Measurements from ENCODE around the gene MOB2. TPM values are rescaled to one million over a fixed set of nuclear protein-coding genes. Genes with fewer than 3 reads are reported as not detected.
A peak's percentile ranks its signal among the peaks of the same experiment; 100 is the strongest.

MOB2 gene
- total RNA-seq, 4 donors from 2014 or later: 34.7 to 50.4 (median 40.5) TPM

DNA sequence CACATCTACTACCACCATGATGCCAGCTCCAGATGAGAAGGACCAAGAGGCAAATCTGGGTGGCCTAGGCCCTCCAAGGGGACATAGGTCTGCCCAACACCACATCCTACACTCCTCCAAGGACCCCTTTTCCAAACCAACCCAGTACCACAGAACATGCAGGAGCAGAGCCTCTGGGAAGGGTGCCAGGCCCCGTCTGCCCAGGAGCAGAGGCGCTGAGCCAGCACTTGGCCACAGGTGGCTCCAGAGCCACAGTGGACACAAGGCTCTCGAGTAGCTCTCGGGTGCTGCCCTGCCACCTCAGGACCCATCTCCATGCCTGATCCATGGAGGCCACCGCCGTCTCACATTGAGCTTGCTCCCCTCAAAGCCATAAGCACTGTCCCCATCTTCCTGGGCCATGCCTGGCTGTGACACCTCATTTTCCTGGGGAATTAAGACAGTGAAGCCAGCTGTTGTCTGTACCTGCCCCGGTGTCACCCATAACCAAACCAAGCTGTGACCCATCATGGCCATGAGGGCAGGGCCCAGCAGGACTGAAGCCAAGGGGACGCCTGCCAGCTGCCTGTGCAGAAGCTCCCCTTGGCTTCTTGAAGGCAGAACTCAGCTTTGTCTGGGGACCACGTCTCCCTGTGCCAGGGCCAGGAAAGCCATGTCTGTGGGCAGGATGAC is 7.4 kb downstream of the MOB2 start:
- TF ChIP-seq, protein P1, sequence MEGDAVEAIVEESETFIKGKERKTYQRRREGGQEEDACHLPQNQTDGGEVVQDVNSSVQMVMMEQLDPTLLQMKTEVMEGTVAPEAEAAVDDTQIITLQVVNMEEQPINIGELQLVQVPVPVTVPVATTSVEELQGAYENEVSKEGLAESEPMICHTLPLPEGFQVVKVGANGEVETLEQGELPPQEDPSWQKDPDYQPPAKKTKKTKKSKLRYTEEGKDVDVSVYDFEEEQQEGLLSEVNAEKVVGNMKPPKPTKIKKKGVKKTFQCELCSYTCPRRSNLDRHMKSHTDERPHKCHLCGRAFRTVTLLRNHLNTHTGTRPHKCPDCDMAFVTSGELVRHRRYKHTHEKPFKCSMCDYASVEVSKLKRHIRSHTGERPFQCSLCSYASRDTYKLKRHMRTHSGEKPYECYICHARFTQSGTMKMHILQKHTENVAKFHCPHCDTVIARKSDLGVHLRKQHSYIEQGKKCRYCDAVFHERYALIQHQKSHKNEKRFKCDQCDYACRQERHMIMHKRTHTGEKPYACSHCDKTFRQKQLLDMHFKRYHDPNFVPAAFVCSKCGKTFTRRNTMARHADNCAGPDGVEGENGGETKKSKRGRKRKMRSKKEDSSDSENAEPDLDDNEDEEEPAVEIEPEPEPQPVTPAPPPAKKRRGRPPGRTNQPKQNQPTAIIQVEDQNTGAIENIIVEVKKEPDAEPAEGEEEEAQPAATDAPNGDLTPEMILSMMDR (IDR thresholded peaks at IDR 0.05): no peak
- TF ChIP-seq POLR2A (IDR thresholded peaks at IDR 0.05): no peak
- H3K9me3 ChIP-seq: no peaks in the 10 kb centered on the region
- H3K36me3 ChIP-seq: peaks cover 0 to 59% (median 0%) of the 10 kb centered on the region in 3 donors
- peak in 1 of 3 donors; percentile 36 for DNase-seq
- no peak overlapping the region for H3K27ac ChIP-seq
- no peak overlapping the region for H3K4me3 ChIP-seq
- H3K27me3 ChIP-seq: no peaks in the 10 kb centered on the region
- H3K4me1 ChIP-seq: peaks cover 0 to 9% (median 0%) of the 10 kb centered on the region in 4 donors

DNA sequence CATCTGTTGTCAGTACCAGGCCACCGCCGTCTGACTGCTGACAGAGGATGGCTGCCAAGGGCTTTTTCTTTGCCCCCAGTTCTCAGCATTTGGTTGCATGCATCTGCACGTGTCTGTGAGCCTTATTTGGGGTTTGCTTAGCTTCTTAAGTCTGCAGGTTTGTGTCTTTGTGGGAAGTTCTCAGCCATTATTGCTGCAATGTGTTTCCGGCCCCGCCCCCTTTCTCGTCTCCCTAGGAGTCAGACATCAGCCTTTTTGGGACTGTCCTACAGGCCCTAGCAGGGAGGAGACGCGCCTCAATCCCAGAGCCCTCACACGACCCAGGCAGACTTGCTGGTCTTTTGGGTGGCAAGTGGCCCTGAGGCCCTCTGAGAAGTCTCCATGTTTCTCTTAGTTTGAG is 8.0 kb downstream of the MOB2 start:
- H3K36me3 ChIP-seq: peaks cover 0 to 65% (median 0%) of the 10 kb centered on the region in 3 donors
- no peak overlapping the region for H3K4me3 ChIP-seq
- no peak overlapping the region for H3K27ac ChIP-seq
- H3K9me3 ChIP-seq: no peaks in the 10 kb centered on the region
- H3K4me1 ChIP-seq: peaks cover 0 to 3% (median 0%) of the 10 kb centered on the region in 4 donors
- no peak for TF ChIP-seq POLR2A (IDR thresholded peaks at IDR 0.05)
- TF ChIP-seq, protein P1 (IDR thresholded peaks at IDR 0.05): no peak
- H3K27me3 ChIP-seq: no peaks in the 10 kb centered on the region
- DNase-seq: no peak

DNA sequence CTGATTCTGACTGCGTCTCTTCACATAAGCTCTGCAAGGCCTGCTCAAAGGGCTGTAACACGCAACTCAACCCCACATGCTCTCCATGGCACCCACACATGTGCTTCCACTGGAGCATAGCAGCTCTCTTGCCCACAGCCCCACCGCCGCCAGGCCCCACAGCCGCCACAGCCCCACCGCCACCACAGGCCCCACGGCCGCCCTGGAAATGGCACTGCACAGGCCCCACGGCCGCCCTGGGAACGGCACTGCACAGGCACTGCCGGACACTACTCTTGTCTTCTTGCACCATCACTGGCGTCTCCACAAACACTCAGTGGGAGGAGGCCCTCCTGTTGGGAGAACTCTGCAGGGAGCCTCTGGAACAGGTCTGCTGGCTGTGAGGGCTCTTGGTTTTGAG is 8.6 kb downstream of the MOB2 start:
- TF ChIP-seq POLR2A (IDR thresholded peaks at IDR 0.05): no peak
- TF ChIP-seq, protein P1 (IDR thresholded peaks at IDR 0.05): no peak
- Histone ChIP-seq H3K27ac (no peak overlapping the region), H3K4me1 (no peaks in the 10 kb centered on the region), H3K36me3 (peaks cover 0 to 70% (median 0%) of the 10 kb centered on the region in 3 donors), H3K4me3 (no peak overlapping the region), H3K27me3 (no peaks in the 10 kb centered on the region), H3K9me3 (no peaks in the 10 kb centered on the region)
- peak in 1 of 3 donors; percentile 40 for DNase-seq

DNA sequence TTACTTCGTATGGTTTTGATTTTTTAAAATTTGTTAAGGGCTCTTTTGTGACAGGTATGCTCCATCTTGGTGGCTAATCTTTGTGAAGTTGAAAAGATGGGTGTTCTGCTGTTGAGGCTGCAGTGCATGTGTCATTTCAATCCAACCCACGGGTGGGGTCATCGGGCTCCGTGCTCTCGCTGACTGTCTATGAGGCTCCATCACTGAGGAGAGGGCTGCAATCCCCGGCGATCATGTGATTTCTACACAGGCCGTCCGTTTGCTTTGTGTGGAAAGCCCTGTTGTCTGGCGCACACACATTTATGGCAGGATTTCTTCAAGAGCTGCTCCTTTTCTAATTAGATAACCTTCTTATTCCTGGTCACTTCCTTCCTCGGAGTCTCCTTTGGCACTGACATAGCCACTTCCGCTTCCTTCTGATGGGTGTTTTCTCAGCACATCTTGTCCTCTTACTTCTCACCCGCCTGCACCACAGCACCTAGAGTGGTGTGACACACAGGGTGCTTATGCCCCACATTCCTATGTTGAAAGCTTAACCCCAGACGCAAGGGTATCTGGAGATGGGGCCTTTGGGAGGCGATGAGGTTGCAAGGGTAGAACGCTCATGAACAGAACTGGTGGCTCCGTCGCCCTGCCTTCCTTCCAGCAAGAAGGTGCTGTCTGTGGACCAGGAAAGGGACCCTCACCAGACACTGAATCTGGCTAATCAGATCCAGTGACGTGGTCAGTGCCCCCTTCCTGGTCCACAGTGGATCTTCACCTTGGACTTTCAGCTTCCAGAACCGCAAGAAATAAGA is 9.4 kb downstream of the MOB2 start:
- H3K36me3 ChIP-seq: peaks cover 0 to 78% (median 0%) of the 10 kb centered on the region in 3 donors

DNA sequence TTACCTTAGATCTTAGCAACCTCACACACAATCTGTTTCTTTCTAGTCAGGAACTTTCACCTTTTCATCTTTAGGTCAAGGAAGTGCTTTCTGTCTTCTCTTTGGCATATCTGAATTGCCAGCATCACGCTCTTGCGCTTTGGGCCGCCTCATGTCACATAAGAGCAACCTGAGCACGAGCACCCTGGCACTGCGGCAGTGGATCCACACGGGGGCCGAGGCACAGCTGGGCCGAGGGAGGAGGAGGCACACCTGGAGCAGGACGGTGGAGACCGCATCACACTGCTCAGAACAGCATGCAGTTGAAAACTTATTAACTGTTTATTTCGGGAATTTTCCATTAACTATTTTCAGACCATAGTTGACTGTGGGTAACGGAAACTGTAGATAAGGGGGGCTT is 10.7 kb downstream of the MOB2 start:
- no peaks in the 10 kb centered on the region for H3K9me3 ChIP-seq
- TF ChIP-seq, protein P1 (IDR thresholded peaks at IDR 0.05): no peak
- no peak for TF ChIP-seq POLR2A (IDR thresholded peaks at IDR 0.05)
- H3K36me3 ChIP-seq: peaks cover 0 to 85% (median 0%) of the 10 kb centered on the region in 3 donors
- no peak overlapping the region for H3K4me3 ChIP-seq
- H3K27ac ChIP-seq: no peak overlapping the region
- no peaks in the 10 kb centered on the region for H3K4me1 ChIP-seq
- no peaks in the 10 kb centered on the region for H3K27me3 ChIP-seq
- DNase-seq: no peak

More for the DNA sequence above, 9.4 kb downstream of the MOB2 start:
- Histone ChIP-seq H3K9me3 (no peaks in the 10 kb centered on the region), H3K27ac (no peak overlapping the region), H3K4me1 (no peaks in the 10 kb centered on the region), H3K27me3 (no peaks in the 10 kb centered on the region), H3K4me3 (no peak overlapping the region)
- TF ChIP-seq, protein P1 (IDR thresholded peaks at IDR 0.05): no peak
- no peak for TF ChIP-seq POLR2A (IDR thresholded peaks at IDR 0.05)
- DNase-seq: no peak

Data from Peyer's patch (tissue), 4 donors.